Measurements from ENCODE around the gene ST7L.
"Not testable (repeated sequence)": the region's sequence is repeated elsewhere in the genome, so short reads cannot be mapped to it uniquely, and the experiment has no call there.

The ST7L gene, protein sequence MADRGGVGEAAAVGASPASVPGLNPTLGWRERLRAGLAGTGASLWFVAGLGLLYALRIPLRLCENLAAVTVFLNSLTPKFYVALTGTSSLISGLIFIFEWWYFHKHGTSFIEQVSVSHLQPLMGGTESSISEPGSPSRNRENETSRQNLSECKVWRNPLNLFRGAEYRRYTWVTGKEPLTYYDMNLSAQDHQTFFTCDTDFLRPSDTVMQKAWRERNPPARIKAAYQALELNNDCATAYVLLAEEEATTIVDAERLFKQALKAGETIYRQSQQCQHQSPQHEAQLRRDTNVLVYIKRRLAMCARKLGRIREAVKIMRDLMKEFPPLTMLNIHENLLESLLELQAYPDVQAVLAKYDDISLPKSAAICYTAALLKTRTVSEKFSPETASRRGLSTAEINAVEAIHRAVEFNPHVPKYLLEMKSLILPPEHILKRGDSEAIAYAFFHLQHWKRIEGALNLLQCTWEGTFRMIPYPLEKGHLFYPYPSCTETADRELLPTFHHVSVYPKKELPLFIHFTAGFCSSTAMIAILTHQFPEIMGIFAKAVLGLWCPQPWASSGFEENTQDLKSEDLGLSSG

DNA sequence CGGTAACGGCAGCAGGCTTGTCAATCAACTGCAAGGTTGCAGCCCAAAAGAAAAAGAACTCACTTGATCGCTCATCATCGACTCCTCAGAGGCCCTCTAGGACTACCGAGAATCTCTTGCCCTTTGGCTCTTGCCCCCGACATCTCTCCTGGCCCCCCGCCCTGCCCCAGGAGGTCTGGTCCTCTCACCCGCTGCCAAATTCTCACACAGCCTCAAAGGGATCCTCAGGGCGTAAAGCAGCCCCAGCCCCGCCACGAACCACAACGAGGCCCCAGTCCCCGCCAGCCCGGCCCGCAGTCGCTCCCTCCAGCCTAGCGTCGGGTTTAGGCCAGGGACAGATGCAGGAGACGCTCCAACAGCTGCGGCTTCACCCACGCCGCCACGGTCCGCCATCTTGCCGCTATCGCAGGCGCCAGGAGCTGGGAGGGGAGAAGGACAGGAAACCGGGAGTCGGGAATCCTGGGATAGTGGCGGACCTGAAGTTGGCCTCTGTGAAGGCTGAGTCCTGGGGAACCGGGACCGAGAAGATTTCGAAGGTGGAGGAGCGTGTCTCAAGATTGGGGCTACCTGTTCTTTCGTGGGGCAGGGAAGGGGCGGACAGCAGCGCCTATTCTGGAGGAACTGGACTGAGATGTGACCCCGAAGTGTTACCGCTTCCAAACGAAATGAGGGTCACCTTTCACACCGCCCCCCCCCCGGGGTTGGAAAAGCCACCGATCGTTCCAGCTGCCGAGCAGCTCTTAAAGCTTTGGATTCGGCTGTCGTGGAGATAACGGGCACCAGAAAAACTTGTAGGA, at the start of gene ST7L:
Gene ST7L (minus strand): TSS at position 421 of the 797 bp plus-strand sequence. CDS start 28 bp downstream, at position 393.
- peak; percentile 34 for DNase-seq

GRCh38 chr1:112666946-112667345, 48.0 kb upstream of the ST7L start:
- DNase-seq = no peak

DNA sequence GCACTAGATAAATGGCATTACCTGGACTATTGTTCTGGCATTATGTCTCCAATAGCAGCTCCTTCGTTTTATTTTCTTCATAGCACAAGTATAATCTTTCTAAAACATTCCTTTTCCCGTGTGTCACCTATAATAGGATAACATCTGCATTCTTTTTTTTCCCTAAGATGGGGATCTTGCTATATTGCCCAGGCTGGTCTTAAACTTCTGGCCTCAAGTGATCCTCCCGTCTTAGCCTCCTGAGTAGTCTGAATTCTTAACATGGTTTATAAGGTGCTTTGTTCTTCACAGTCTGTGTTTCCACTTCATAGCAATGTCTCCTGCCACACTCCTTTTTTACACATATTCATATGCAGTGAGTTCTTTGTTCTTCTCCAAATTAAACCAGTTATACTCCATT, 46.9 kb upstream of the ST7L start:
- no peak for DNase-seq

DNA sequence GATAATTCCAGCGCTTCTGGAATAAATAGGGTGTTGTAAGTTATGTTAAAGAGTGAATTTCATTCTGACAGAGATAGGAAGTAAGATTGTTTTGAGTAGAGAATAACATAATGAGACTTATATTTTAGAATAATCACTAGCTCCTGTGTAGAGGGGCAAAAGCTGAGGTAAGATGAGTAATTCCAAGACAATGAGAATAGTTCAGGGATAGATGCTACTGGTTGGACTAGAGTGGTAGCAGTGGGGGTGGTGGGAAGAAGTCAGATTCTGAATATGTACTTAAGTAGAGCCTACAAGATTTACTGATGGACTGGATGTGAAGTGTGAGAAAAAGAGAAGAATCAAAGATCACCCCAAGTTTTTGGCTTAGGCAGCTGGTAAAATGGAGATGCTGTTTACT, 32.3 kb upstream of the ST7L start:
- DNase-seq = no peak

GRCh38 chr1:112646225-112646624, 27.3 kb upstream of the ST7L start:
- no peak for DNase-seq

DNA sequence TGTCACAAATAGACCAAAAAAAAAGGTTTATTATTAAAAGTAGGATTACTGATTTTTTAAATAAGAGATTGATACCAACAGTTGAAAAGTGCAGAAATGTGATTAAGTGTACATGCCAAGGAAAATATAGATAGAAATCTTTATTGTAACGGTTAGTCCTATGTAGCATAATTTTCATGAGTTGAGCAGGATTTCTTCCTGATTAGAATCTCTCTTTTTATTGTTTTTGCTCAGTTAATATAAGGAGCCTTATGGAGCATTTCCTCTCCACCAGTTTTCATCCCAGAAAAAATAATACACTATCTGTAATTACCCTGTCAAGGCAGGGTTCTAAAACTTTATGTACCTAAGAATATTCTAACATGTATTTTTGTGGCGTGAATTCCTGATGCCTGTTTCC, 24.1 kb upstream of the ST7L start:
- DNase-seq = no peak

- not testable (repeated sequence) for DNase-seq
Measured at GRCh38 chr1:112640437-112640836, 21.5 kb upstream of the ST7L start.

GRCh38 chr1:112638110-112638428, 19.1 kb upstream of the ST7L start:
- DNase-seq = no peak

GRCh38 chr1:112637254-112638109, 18.5 kb upstream of the ST7L start:
- no peak for DNase-seq

- DNase-seq = no peak
Measured at GRCh38 chr1:112636597-112637253, 17.8 kb upstream of the ST7L start.

GRCh38 chr1:112636056-112636455, 17.1 kb upstream of the ST7L start:
- DNase-seq = no peak

DNA sequence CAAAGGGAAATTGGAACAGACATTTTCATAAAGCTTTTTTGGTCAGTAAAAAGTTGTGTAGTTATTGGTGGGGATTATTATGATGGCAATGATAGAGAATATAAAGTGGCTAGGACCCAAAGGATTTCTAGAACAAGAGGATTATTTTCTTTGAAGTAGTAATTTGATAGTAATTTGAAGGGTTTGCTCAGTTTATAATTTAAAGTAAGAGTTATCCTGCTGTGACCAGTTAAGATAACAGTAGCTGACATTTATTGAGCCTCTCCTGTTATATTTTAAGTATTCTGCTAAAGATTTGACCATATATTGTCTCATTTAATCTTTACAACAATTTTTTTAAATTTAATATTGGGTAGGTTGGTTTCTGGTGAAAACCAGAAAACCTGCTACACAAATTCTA, 15.4 kb upstream of the ST7L start:
- DNase-seq = no peak

DNA sequence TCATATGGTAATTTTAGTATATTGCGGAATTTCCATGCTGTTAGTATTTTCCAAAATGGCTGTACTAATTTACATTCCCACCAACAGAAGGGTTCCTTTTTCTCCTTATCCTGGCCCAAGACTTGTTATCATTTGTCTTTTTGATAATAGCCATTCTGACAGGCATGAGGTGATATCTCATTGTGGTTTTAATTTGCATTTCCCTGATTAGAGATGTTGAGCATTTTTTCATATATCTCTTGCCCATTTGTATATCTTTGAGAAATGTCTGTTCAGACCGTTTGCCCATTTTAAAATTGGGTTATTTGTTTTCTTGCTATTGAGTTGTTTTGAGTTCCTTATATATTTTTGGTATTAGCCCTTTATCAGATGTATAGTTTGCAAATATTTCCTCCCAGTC, 14.7 kb upstream of the ST7L start:
- DNase-seq = no peak

- DNase-seq = no peak
Measured at GRCh38 chr1:112629256-112629655, 10.3 kb upstream of the ST7L start.

DNA sequence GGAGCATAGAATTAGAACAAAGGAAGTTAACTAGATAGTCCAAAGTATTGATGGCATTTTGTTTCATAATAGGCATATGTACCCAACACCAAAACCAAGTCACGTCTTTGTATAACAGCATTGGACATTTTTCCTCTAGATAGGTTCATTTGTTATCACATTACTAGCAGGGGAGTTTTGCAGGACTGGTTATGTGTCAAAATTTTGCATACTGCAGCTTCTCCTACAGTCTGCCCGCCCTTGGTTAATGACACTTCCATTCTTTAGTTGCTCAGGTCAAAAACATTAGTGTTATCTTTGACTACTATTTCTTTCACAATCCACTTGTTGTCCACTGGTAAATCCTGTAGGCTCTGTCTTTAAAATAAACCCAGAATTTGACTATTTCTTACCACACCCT, 9.6 kb upstream of the ST7L start:
- no peak for DNase-seq

- no peak for DNase-seq
Measured at GRCh38 chr1:112626887-112627286, 7.9 kb upstream of the ST7L start.

GRCh38 chr1:112626193-112626592, 7.3 kb upstream of the ST7L start:
- no peak for DNase-seq

GRCh38 chr1:112625696-112626095, 6.8 kb upstream of the ST7L start:
- DNase-seq = no peak

DNA sequence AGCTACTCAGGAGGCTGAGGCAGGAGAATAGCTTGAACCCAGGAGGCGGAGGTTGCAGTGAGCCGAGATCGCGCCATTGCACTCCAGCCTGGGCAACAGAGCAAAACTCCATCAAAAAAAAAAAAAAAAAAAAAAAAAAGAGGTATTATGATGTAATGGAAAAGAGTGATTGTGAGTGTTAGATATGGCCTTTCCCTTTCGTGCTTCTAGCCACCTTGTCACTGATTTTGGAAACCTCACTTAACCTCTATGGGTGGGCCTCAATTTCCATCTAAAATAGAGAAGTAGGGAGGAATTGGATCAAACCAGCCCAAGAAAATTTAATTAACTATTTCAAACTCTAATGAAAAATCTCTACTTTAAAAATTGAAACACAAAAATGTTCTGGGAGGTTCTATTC, 5.6 kb upstream of the ST7L start:
- DNase-seq = not testable (repeated sequence)

GRCh38 chr1:112620377-112620695, 1.4 kb upstream of the ST7L start:
- DNase-seq = no peak

DNA sequence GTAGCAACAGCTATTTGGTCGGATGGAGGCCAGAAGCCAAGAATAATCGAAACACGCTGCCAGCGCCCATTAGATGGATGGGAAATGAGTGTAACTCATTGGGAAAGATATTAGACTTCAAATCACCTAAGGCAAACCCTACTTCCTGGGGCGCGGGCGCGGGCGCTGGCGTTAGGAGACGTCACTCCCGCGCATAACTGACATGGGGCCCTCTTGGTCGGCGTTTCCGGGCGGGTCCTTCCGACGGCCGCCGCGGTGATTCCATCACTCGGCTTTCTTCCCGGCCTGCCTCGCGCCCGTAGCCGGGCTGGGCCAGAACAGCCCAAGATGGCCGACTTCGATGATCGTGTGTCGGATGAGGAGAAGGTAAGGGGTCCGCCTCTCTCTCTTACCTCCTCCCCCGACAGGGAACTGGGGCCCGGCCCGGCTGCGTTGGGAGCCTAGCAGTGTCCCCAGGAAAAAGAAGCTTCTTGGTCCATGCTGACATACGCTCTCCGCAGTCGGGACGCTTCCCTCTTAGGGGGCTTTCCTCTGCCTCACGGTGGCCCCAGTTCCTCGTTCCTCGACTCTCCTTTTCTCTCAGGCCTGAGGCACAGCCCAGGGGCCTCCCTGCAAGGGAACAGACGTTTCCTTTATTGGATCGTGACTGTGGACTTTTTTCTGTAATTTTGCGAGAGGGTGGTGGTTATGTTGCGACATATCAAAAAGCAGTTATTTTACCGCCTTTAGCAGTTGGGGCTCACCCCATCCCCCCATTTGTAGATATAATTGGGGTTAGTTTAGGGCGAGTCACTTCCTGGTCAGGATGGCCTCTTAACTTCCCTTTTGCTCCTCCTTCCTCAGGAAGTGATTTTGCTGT, 806 bp upstream of the ST7L start, which contains the start of gene CAPZA1:
Gene CAPZA1 (plus strand): TSS at position 315 of the 859 bp plus-strand sequence. CDS start 13 bp downstream, at position 328.
- DNase-seq = peak; percentile 81
